ENCODE data around the gene LHFPL4. TPM values are rescaled to one million over a fixed set of nuclear protein-coding genes. Genes with fewer than 3 reads are reported as not detected.

Gene LHFPL4
- total RNA-seq, 1 experiment from 2014 or later = 16.3 TPM

GRCh38 chr3:9497821-9498565 is 55.6 kb downstream of the LHFPL4 start:
- H3K27ac ChIP-seq (ENCODE audit: insufficient read length, low read depth, low read length) = no peak overlapping the region
- no peaks in the 10 kb centered on the region for H3K79me2 ChIP-seq (ENCODE audit: insufficient read depth, low read length)
- no peaks in the 10 kb centered on the region for H3K79me1 ChIP-seq (ENCODE audit: insufficient read depth, low read depth, low read length, poor library complexity, severe bottlenecking)
- H3K56ac ChIP-seq (ENCODE audit: insufficient read length, low read depth, low read length) = no peak overlapping the region
- H4K91ac ChIP-seq (ENCODE audit: insufficient read length, low read depth, low read length) = no peak overlapping the region
- Mint-ChIP-seq H3K4me3 (no peak overlapping the region), H3K36me3 (ENCODE audit: insufficient read depth in 1 of 3, low read depth in 3 of 3) (no peaks in the 10 kb centered on the region; a peak in 1 of 7 replicates), H3K4me1 (peaks cover 13 to 14% of the 10 kb centered on the region in 2 experiments), H3K27me3 (ENCODE audit: low read depth) (peaks cover 74% of the 10 kb centered on the region), H3K9me3 (no peaks in the 10 kb centered on the region; a peak in 1 of 5 replicates), H3K27ac (no peak overlapping the region)
- no peak overlapping the region for H4K5ac ChIP-seq (ENCODE audit: insufficient read length, low read depth, low read length)
- no peak overlapping the region for H2BK5ac ChIP-seq (ENCODE audit: insufficient read length, low read length)
- H2BK120ac ChIP-seq (ENCODE audit: low read depth, low read length, poor library complexity, severe bottlenecking) = no peak overlapping the region
- no peak for DNase-seq
- no peak overlapping the region for H3K23ac ChIP-seq (ENCODE audit: insufficient read length, low read depth, low read length)
- WGBS (ENCODE audit: extremely low coverage, insufficient read length, low lambda C conversion rate) = no CpG with 5 or more reads among the region's 8 CpGs
- TF ChIP-seq CTCF (conservative IDR thresholded peaks at IDR 0.05) = no peak
- no peak overlapping the region for H3K14ac ChIP-seq (ENCODE audit: insufficient read depth, low read length)
- H3K27me3 ChIP-seq (ENCODE audit: insufficient read depth, low read length) = no peaks in the 10 kb centered on the region; the same call in 1 of the 2 replicates
- no peak overlapping the region for H2BK20ac ChIP-seq (ENCODE audit: low read depth, low read length, poor library complexity, severe bottlenecking)
- no peak overlapping the region for H4K8ac ChIP-seq (replicated peaks; ENCODE audit: insufficient read length, low read depth, low read length)
- H3T11ph ChIP-seq (ENCODE audit: low read length) = no peak overlapping the region
- no peak overlapping the region for H2BK15ac ChIP-seq (ENCODE audit: low read depth, low read length)
- H3K4ac ChIP-seq (ENCODE audit: low read depth, low read length) = no peak overlapping the region
- no peak overlapping the region for H3K18ac ChIP-seq (ENCODE audit: insufficient read length, low read depth, low read length)
- H3K4me1 ChIP-seq (ENCODE audit: insufficient read depth, low read length) = no peaks in the 10 kb centered on the region
- no peaks in the 10 kb centered on the region for H4K20me1 ChIP-seq (ENCODE audit: control insufficient read depth, insufficient read depth, insufficient read length)
- H2BK12ac ChIP-seq (ENCODE audit: insufficient read length, low read depth, low read length) = no peak overlapping the region
- H3K9ac ChIP-seq (ENCODE audit: extremely low read depth, insufficient read length, low read length) = no peak overlapping the region
- no peak overlapping the region for H3K4me2 ChIP-seq (ENCODE audit: insufficient read depth, insufficient read length, low read length)
- H2AK5ac ChIP-seq (ENCODE audit: insufficient read length, low read length) = no peak overlapping the region
- no peaks in the 10 kb centered on the region for H3K9me3 ChIP-seq (ENCODE audit: control insufficient read depth, low read depth, low read length)
- peaks cover 7% of the 10 kb centered on the region for H3K23me2 ChIP-seq (ENCODE audit: insufficient read length, low read depth, low read length, poor library complexity, severe bottlenecking)
- no peak overlapping the region for H2AFZ ChIP-seq (ENCODE audit: low read length)

All from H9 (cell line).